Measurements from ENCODE around the gene WDR70. TPM values are rescaled to one million over a fixed set of nuclear protein-coding genes. Genes with fewer than 3 reads are reported as not detected.
"Not testable (repeated sequence)": the region's sequence is repeated elsewhere in the genome, so short reads cannot be mapped to it uniquely, and the experiment has no call there.

Gene WDR70
- 30.2 and 32.1 TPM in 2 replicates for polyA plus RNA-seq (2013)

- H3K36me3 ChIP-seq (ENCODE audit: control insufficient read depth in 1 of 2, insufficient read depth in 2 of 2, low read length in 2 of 2) = peaks cover 10 to 15% of the 10 kb centered on the region in 2 experiments
- H3K79me1 ChIP-seq (ENCODE audit: low read length); H3K23ac ChIP-seq (ENCODE audit: low read length); H3K9me3 ChIP-seq (ENCODE audit: insufficient read depth, low read depth, low read length); H3K27ac ChIP-seq (ENCODE audit: low read depth, low read length); H3K27me3 ChIP-seq (ENCODE audit: insufficient read depth, low read length); H2BK120ac ChIP-seq (ENCODE audit: insufficient read depth, low read length, poor library complexity); H3K4me1 ChIP-seq (ENCODE audit: control insufficient read depth in 1 of 2, insufficient read depth in 2 of 2, low read length in 2 of 2); H3K79me2 ChIP-seq (ENCODE audit: control insufficient read depth, insufficient read depth, low read length, poor library complexity); H2BK12ac ChIP-seq (ENCODE audit: low read length); H3K18ac ChIP-seq (ENCODE audit: low read length); H3K14ac ChIP-seq (ENCODE audit: low read length); H2AK5ac ChIP-seq (ENCODE audit: low read length); H2BK5ac ChIP-seq (ENCODE audit: low read depth, low read length, poor library complexity): not testable (repeated sequence)
- peak within 1 kb of the TSS; percentile 94 for H3K4me3 ChIP-seq (ENCODE audit: low read depth, low read length)
- peak within 1 kb of the TSS; percentile 43 for H4K91ac ChIP-seq (ENCODE audit: low read depth, low read length)
- peak; percentile 91 to 93 for DNase-seq
- peak within 1 kb of the TSS; percentile 93 for H3K9ac ChIP-seq (ENCODE audit: low read length)
- peak within 1 kb of the TSS; percentile 73 for H4K8ac ChIP-seq (ENCODE audit: low read depth, low read length)
- no CpG with 5 or more reads among the region's 39 CpGs for WGBS (ENCODE audit: extremely low coverage, insufficient coverage, insufficient read length)
- H4K12ac ChIP-seq (ENCODE audit: low read depth, low read length) = peak within 1 kb of the TSS; percentile 77
- peak within 1 kb of the TSS; percentile 71 for H2AFZ ChIP-seq (ENCODE audit: insufficient read depth, low read length, poor library complexity)
- peak within 1 kb of the TSS; percentile 89 for H3K4me2 ChIP-seq (ENCODE audit: low read length)
- H3K4ac ChIP-seq (ENCODE audit: low read depth, low read length) = peak within 1 kb of the TSS; percentile 64
Measured at GRCh38 chr5:37379100-37379628, at the start of gene WDR70. Gene WDR70, plus strand, starts transcription at chr5:37379318. Its CDS starts 50 bp downstream, at chr5:37379368.

GRCh38 chr5:37334754-37335153, 44.4 kb upstream of the WDR70 start:
- not testable (repeated sequence) for DNase-seq; H2BK5ac ChIP-seq (ENCODE audit: low read depth, low read length, poor library complexity); H2AFZ ChIP-seq (ENCODE audit: insufficient read depth, low read length, poor library complexity); H3K4ac ChIP-seq (ENCODE audit: low read depth, low read length); H3K79me2 ChIP-seq (ENCODE audit: control insufficient read depth, insufficient read depth, low read length, poor library complexity); H3K27ac ChIP-seq (ENCODE audit: low read depth, low read length); H3K4me3 ChIP-seq (ENCODE audit: low read depth, low read length); H3K4me1 ChIP-seq (ENCODE audit: control insufficient read depth in 1 of 2, insufficient read depth in 2 of 2, low read length in 2 of 2); H2AK5ac ChIP-seq (ENCODE audit: low read length); H3K14ac ChIP-seq (ENCODE audit: low read length); H3K9ac ChIP-seq (ENCODE audit: low read length); H2BK120ac ChIP-seq (ENCODE audit: insufficient read depth, low read length, poor library complexity); H2BK12ac ChIP-seq (ENCODE audit: low read length); H3K9me3 ChIP-seq (ENCODE audit: insufficient read depth, low read depth, low read length); H3K4me2 ChIP-seq (ENCODE audit: low read length); H3K79me1 ChIP-seq (ENCODE audit: low read length); H3K27me3 ChIP-seq (ENCODE audit: insufficient read depth, low read length); H4K8ac ChIP-seq (ENCODE audit: low read depth, low read length); H4K12ac ChIP-seq (ENCODE audit: low read depth, low read length); H3K23ac ChIP-seq (ENCODE audit: low read length); H3K18ac ChIP-seq (ENCODE audit: low read length); H4K91ac ChIP-seq (ENCODE audit: low read depth, low read length)
- no CpG with 5 or more reads among the region's 12 CpGs for WGBS (ENCODE audit: extremely low coverage, insufficient coverage, insufficient read length)
- peaks cover 28 to 38% of the 10 kb centered on the region in 2 experiments for H3K36me3 ChIP-seq (ENCODE audit: control insufficient read depth in 1 of 2, insufficient read depth in 2 of 2, low read length in 2 of 2)

- not testable (repeated sequence) for H3K79me1 ChIP-seq (ENCODE audit: low read length); H2BK12ac ChIP-seq (ENCODE audit: low read length); H4K91ac ChIP-seq (ENCODE audit: low read depth, low read length); H3K18ac ChIP-seq (ENCODE audit: low read length); H4K8ac ChIP-seq (ENCODE audit: low read depth, low read length); H2BK120ac ChIP-seq (ENCODE audit: insufficient read depth, low read length, poor library complexity); H2AK5ac ChIP-seq (ENCODE audit: low read length); H3K14ac ChIP-seq (ENCODE audit: low read length); H3K23ac ChIP-seq (ENCODE audit: low read length); H3K79me2 ChIP-seq (ENCODE audit: control insufficient read depth, insufficient read depth, low read length, poor library complexity); H3K4me2 ChIP-seq (ENCODE audit: low read length); H2AFZ ChIP-seq (ENCODE audit: insufficient read depth, low read length, poor library complexity); H2BK5ac ChIP-seq (ENCODE audit: low read depth, low read length, poor library complexity); H3K9ac ChIP-seq (ENCODE audit: low read length); H4K12ac ChIP-seq (ENCODE audit: low read depth, low read length); H3K27me3 ChIP-seq (ENCODE audit: insufficient read depth, low read length); H3K4me1 ChIP-seq (ENCODE audit: control insufficient read depth in 1 of 2, insufficient read depth in 2 of 2, low read length in 2 of 2); H3K9me3 ChIP-seq (ENCODE audit: insufficient read depth, low read depth, low read length); DNase-seq; H3K4ac ChIP-seq (ENCODE audit: low read depth, low read length); H3K4me3 ChIP-seq (ENCODE audit: low read depth, low read length); H3K27ac ChIP-seq (ENCODE audit: low read depth, low read length)
- no CpG with 5 or more reads among the region's 18 CpGs for WGBS (ENCODE audit: extremely low coverage, insufficient coverage, insufficient read length)
- H3K36me3 ChIP-seq (ENCODE audit: control insufficient read depth in 1 of 2, insufficient read depth in 2 of 2, low read length in 2 of 2) = peaks cover 54 to 57% of the 10 kb centered on the region in 2 experiments
Measured at GRCh38 chr5:37342741-37343140, 36.4 kb upstream of the WDR70 start.

- Histone ChIP-seq H2BK120ac (ENCODE audit: insufficient read depth, low read length, poor library complexity) (no peak overlapping the region), H3K4me1 (ENCODE audit: control insufficient read depth in 1 of 2, insufficient read depth in 2 of 2, low read length in 2 of 2) (no peaks in the 10 kb centered on the region), H3K79me2 (ENCODE audit: control insufficient read depth, insufficient read depth, low read length, poor library complexity) (no peaks in the 10 kb centered on the region), H3K4me3 (ENCODE audit: low read depth, low read length) (no peak overlapping the region), H4K91ac (ENCODE audit: low read depth, low read length) (no peak overlapping the region), H4K12ac (ENCODE audit: low read depth, low read length) (no peak overlapping the region), H3K9ac (ENCODE audit: low read length) (no peak overlapping the region), H2BK12ac (ENCODE audit: low read length) (no peak overlapping the region), H2AFZ (ENCODE audit: insufficient read depth, low read length, poor library complexity) (no peak overlapping the region), H3K36me3 (ENCODE audit: control insufficient read depth in 1 of 2, insufficient read depth in 2 of 2, low read length in 2 of 2) (peaks cover 41% of the 10 kb centered on the region in 2 experiments), H3K27me3 (ENCODE audit: insufficient read depth, low read length) (no peaks in the 10 kb centered on the region), H3K79me1 (ENCODE audit: low read length) (no peaks in the 10 kb centered on the region), H2AK5ac (ENCODE audit: low read length) (no peak overlapping the region), H4K8ac (ENCODE audit: low read depth, low read length) (no peak overlapping the region), H3K9me3 (ENCODE audit: insufficient read depth, low read depth, low read length) (peaks cover 2% of the 10 kb centered on the region), H3K4ac (ENCODE audit: low read depth, low read length) (no peak overlapping the region), H3K14ac (ENCODE audit: low read length) (no peak overlapping the region), H2BK5ac (ENCODE audit: low read depth, low read length, poor library complexity) (no peak overlapping the region), H3K4me2 (ENCODE audit: low read length) (no peak overlapping the region), H3K23ac (ENCODE audit: low read length) (no peak overlapping the region), H3K27ac (ENCODE audit: low read depth, low read length) (no peak overlapping the region), H3K18ac (ENCODE audit: low read length) (no peak overlapping the region)
- peak; percentile 79 to 84 for DNase-seq
- WGBS (ENCODE audit: extremely low coverage, insufficient coverage, insufficient read length) = 100% methylated on average over 1 of the region's 6 CpGs
Measured at GRCh38 chr5:37355161-37355560, 24.0 kb upstream of the WDR70 start.
